B cell (primary cell): ENCODE measurements around the gene CCL14. TPM values are rescaled to one million over a fixed set of nuclear protein-coding genes. Genes with fewer than 3 reads are reported as not detected.

ENCODE experiments used
- ATAC-seq: fragments of 200-7000 bp; cut with Tn5 transposase; one replicate; pipeline ENCODE4 v1.10.0; 2021; ENCODE audit warnings: low read depth, mild to moderate bottlenecking, moderate number of reproducible peaks, moderate library complexity
- CTCF ChIA-PET: fragments of 350-600 bp; sonication (Branson Sonifier 250); formaldehyde crosslinking; loops from one replicate; lab custom pipeline; 2021; ENCODE audit warnings: antibody characterized with exemption, inconsistent platforms; lab: Charles Lee
- POLR2A ChIA-PET: fragments of 350-600 bp; sonication (Branson Sonifier 250); formaldehyde crosslinking; loops from one replicate; lab custom pipeline; 2021; ENCODE audit warnings: antibody characterized with exemption; lab: Charles Lee
- DNase-seq: peaks from one replicate; pipeline ENCODE4 v3.0.0; 2013
- H2AFZ ChIP-seq: 2 replicates; pipeline ENCODE4 v1.6.1; 2012; ENCODE audit warnings: mild to moderate bottlenecking, low read depth, low read length; ENCODE audit not compliant: insufficient read depth, poor library complexity, severe bottlenecking
- H3K27ac ChIP-seq, 2 donors: 1 replicate in 1 of 2; 2 replicates in 1 of 2; pipeline ENCODE4 v1.5.1; 2012 to 2013; ENCODE audit warnings: low read length in 2 of 2, mild to moderate bottlenecking in 2 of 2, moderate library complexity in 1 of 2
- H3K27me3 ChIP-seq, 4 experiments: fragments of 200-600 bp in 1 of 4; sonication (generic) in 1 of 4; replicated peaks in 1 of 4; 1 replicate in 2 of 4; 2 replicates in 2 of 4; pipeline versions ENCODE4 v1.6.1 to v1.7.0; 2013 to 2016; ENCODE audit warnings: low read length in 3 of 4, mild to moderate bottlenecking in 2 of 4, mixed read lengths in 1 of 4, moderate library complexity in 1 of 4; ENCODE audit not compliant: insufficient read depth in 4 of 4, control insufficient read depth in 3 of 4; ENCODE audit errors: control extremely low read depth in 1 of 4
- H3K36me3 ChIP-seq, 2 experiments: replicated peaks in 1 of 2; 1 replicate in 1 of 2; 2 replicates in 1 of 2; pipeline versions ENCODE4 v1.6.1 to v1.7.1; 2013; ENCODE audit warnings: low read length in 1 of 2; ENCODE audit not compliant: insufficient read depth in 2 of 2, control insufficient read depth in 1 of 2; ENCODE audit errors: control extremely low read depth in 1 of 2, extremely low read depth in 1 of 2
- H3K4me1 ChIP-seq, 2 donors: fragments of 200-600 bp in 1 of 2; sonication (generic) in 1 of 2; 1 replicate in 1 of 2; 2 replicates in 1 of 2; pipeline versions ENCODE4 v1.5.1 to v1.6.1; 2013 to 2017; ENCODE audit warnings: low read length in 2 of 2; ENCODE audit not compliant: control insufficient read depth in 2 of 2, insufficient read depth in 2 of 2
- H3K4me2 ChIP-seq: replicated peaks from 2 replicates; pipeline ENCODE3; 2012; ENCODE audit warnings: mild to moderate bottlenecking, low read depth, low read length; ENCODE audit not compliant: poor library complexity, severe bottlenecking
- H3K4me3 ChIP-seq, 5 experiments: fragments of 200-600 bp in 1 of 5; sonication (generic) in 1 of 5; 1 replicate in 3 of 5; 2 replicates in 2 of 5; pipeline versions ENCODE4 v1.5.1 to v1.7.0; 2011 to 2016; ENCODE audit warnings: low read length in 4 of 5, mild to moderate bottlenecking in 4 of 5, low read depth in 2 of 5, control low read depth in 1 of 5, moderate library complexity in 1 of 5; ENCODE audit not compliant: insufficient read depth in 1 of 5; ENCODE audit errors: control extremely low read depth in 1 of 5, extremely low read depth in 1 of 5
- H3K79me2 ChIP-seq: fragments of 200-600 bp; sonication (generic); one replicate; pipeline ENCODE4 v1.6.0; 2016; ENCODE audit warnings: low read length; ENCODE audit not compliant: control insufficient read depth, insufficient read depth
- H3K9ac ChIP-seq: fragments of 200-600 bp; sonication (generic); 2 replicates; pipeline ENCODE4 v1.6.1; 2017; ENCODE audit warnings: mild to moderate bottlenecking, low read length, moderate library complexity
- H3K9me3 ChIP-seq, 3 donors: one replicate each; pipeline versions ENCODE4 v1.6.1 to v1.7.1; 2013; ENCODE audit warnings: low read length in 2 of 3; ENCODE audit not compliant: control insufficient read depth in 2 of 3, insufficient read depth in 1 of 3; ENCODE audit errors: control extremely low read depth in 1 of 3
- H4K20me1 ChIP-seq: 2 replicates; pipeline ENCODE4 v1.6.0; 2012; ENCODE audit warnings: mild to moderate bottlenecking, low read length; ENCODE audit not compliant: insufficient read depth, control insufficient read depth, poor library complexity, severe bottlenecking
- H3K27ac Mint-ChIP-seq: one replicate; pipeline ENCODE4 v1.8.0; 2021; ENCODE audit warnings: mixed read lengths
- H3K27me3 Mint-ChIP-seq: one replicate; pipeline ENCODE4 v1.8.0; 2021; ENCODE audit warnings: mixed read lengths
- H3K4me1 Mint-ChIP-seq: one replicate; pipeline ENCODE4 v1.8.0; 2021; ENCODE audit warnings: mixed read lengths
- H3K4me3 Mint-ChIP-seq: one replicate; pipeline ENCODE4 v1.8.0; 2021; ENCODE audit warnings: mixed read lengths
- H3K9me3 Mint-ChIP-seq: one replicate; pipeline ENCODE4 v1.8.0; 2022; ENCODE audit warnings: mixed read lengths; ENCODE audit not compliant: insufficient read depth
- EZH2 ChIP-seq: IDR thresholded peaks from 2 replicates; pipeline ENCODE4 v1.6.1; 2012; ENCODE audit warnings: borderline replicate concordance, low read depth, mild to moderate bottlenecking, moderate library complexity, low read length; ENCODE audit not compliant: insufficient read depth, poor library complexity, severe bottlenecking
- WGBS: methylation state at CpG from one replicate; pipeline ENCODE4 v1.1.5; 2013; ENCODE audit warnings: missing lambda C conversion rate; ENCODE audit not compliant: insufficient coverage; 5-methylcytosine and 5-hydroxymethylcytosine counted together
- intact Hi-C: fragments of 100-400 bp; cut with micrococcal nuclease; formaldehyde crosslinking; loops from one replicate; pipeline ENCODE4 v1.10.0; 2022
- polyA plus RNA-seq: library from polyadenylated mRNA; depleted of rRNA; stranded (reverse); fragments of >200 nt; gene quantifications from 2 replicates; pipeline ENCODE4 v1.2.3, GENCODE V29; 2012
- total RNA-seq, 2 donors: library from RNA; stranded (reverse); fragments of 120-200 nt in 1 of 2; gene quantifications; 1 replicate in 1 of 2; 2 replicates in 1 of 2; pipeline versions ENCODE4 v1.2.3 to v1.2.4, GENCODE V29; 2013 to 2022
- TF ChIP-seq, protein P1 (sequence below): fragments of 200-600 bp; IDR thresholded peaks from one replicate; pipeline ENCODE4 v1.8.0; 2022; ENCODE audit warnings: antibody characterized with exemption, mild to moderate bottlenecking

CCL14 gene
- total and polyA plus RNA-seq, 2 donors (not counting 1 experiment from before 2014, with no cell fraction given), result not detected

DNA sequence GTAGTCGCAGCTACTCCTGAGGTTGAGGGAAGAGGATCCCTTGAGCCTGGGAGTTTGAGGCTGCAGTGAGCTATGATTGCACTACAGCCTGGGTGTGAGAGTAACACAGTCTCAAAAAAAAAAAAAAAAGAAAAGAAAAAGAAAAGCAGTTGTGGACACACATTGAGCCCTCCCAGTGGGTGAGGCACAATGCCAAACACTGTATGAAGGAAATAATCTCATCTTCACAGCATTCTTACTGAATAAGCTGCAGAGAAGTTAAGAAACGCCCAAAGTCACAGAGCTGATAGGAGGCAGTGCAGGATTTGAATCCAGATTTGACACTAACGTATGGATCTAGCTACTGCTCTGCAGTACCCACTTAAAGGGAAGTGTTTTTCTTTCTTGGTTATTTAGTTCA is 37.1 kb downstream of the CCL14 start:
- 85% methylated on average over 2 of the region's 3 CpGs for WGBS
- no peaks in the 10 kb centered on the region for H3K79me2 ChIP-seq
- intact Hi-C loops, result no loop called here
- no peak overlapping the region for H2AFZ ChIP-seq
- Mint-ChIP-seq H3K4me3 (no peak overlapping the region), H3K9me3 (no peaks in the 10 kb centered on the region), H3K4me1 (peaks cover 2% of the 10 kb centered on the region), H3K27ac (no peak overlapping the region), H3K27me3 (peaks cover 6% of the 10 kb centered on the region)
- ATAC-seq (no peak), DNase-seq (no peak)
- no peak overlapping the region for H3K4me3 ChIP-seq
- H3K9ac ChIP-seq, result no peak overlapping the region
- no peaks in the 10 kb centered on the region for H4K20me1 ChIP-seq
- H3K4me2 ChIP-seq, result no peak overlapping the region
- peaks cover 0 to 4% of the 10 kb centered on the region in 2 donors for H3K4me1 ChIP-seq
- POLR2A ChIA-PET, result no interaction called here
- no peaks in the 10 kb centered on the region for H3K27me3 ChIP-seq
- H3K36me3 ChIP-seq, result no peaks in the 10 kb centered on the region
- no peaks in the 10 kb centered on the region for H3K9me3 ChIP-seq
- no peak for TF ChIP-seq EZH2
- TF ChIP-seq, protein P1, sequence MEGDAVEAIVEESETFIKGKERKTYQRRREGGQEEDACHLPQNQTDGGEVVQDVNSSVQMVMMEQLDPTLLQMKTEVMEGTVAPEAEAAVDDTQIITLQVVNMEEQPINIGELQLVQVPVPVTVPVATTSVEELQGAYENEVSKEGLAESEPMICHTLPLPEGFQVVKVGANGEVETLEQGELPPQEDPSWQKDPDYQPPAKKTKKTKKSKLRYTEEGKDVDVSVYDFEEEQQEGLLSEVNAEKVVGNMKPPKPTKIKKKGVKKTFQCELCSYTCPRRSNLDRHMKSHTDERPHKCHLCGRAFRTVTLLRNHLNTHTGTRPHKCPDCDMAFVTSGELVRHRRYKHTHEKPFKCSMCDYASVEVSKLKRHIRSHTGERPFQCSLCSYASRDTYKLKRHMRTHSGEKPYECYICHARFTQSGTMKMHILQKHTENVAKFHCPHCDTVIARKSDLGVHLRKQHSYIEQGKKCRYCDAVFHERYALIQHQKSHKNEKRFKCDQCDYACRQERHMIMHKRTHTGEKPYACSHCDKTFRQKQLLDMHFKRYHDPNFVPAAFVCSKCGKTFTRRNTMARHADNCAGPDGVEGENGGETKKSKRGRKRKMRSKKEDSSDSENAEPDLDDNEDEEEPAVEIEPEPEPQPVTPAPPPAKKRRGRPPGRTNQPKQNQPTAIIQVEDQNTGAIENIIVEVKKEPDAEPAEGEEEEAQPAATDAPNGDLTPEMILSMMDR, result no peak
- no peak overlapping the region for H3K27ac ChIP-seq
- CTCF ChIA-PET, result interaction anchor here (0.6 to 1.2 kb wide), 4 partner anchors 20 to 534 kb away, joined by 3 to 4 read pairs (median 3); no protein-coding TSS in a partner anchor

DNA sequence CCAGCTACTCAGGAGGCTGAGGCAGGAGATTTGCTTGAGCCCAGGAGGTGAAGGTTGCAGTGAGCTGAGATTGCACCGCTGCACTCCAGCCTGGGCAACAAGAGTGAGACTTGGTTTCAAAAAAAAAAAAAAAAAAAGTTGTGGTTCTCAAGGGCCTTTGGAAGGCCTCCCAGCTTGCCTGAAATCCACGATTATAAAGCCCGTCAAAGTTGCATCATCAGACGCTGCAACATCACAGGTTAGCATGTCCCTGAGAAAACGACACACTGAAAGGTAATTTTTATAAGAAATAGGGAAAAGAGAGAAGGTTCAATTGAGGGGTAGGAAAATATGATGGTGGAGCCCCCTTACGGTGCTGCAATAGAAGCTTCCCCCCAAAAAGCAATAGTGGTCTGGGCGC is 38.4 kb downstream of the CCL14 start:
- Histone ChIP-seq H2AFZ (no peak overlapping the region), H4K20me1 (no peaks in the 10 kb centered on the region), H3K9ac (no peak overlapping the region), H3K27me3 (no peaks in the 10 kb centered on the region), H3K27ac (no peak overlapping the region), H3K4me1 (peaks cover 0 to 4% of the 10 kb centered on the region in 2 donors), H3K4me2 (no peak overlapping the region), H3K9me3 (no peaks in the 10 kb centered on the region), H3K36me3 (no peaks in the 10 kb centered on the region), H3K79me2 (no peaks in the 10 kb centered on the region), H3K4me3 (no peak overlapping the region)
- 95% methylated on average over 6 of the region's 7 CpGs for whole genome bisulfite sequencing
- peaks cover 5% of the 10 kb centered on the region for H3K27me3 Mint-ChIP-seq
- no peak overlapping the region for H3K4me3 Mint-ChIP-seq
- no peaks in the 10 kb centered on the region for H3K9me3 Mint-ChIP-seq
- POLR2A ChIA-PET, result no interaction called here
- H3K4me1 Mint-ChIP-seq, result peaks cover 2% of the 10 kb centered on the region
- ATAC-seq (no peak), DNase-seq (no peak)
- CTCF ChIA-PET, result interaction anchor here (0.5 to 1.5 kb wide), 9 partner anchors 10 to 1292 kb away, joined by 3 to 15 read pairs (median 3); no protein-coding TSS in a partner anchor
- TF ChIP-seq, protein P1, result no peak
- TF ChIP-seq EZH2, result no peak
- no peak overlapping the region for H3K27ac Mint-ChIP-seq
- intact Hi-C loops, result no loop called here
